Prostate gland (tissue), 2 donors: ENCODE measurements around the gene PDLIM7.

ENCODE experiments used
- CTCF ChIP-seq, 4 experiments: fragments of 200-600 bp in 2 of 4; fragments of 450-650 bp in 2 of 4; sonication (generic) in 2 of 4; IDR thresholded peaks; 1 replicate in 3 of 4; 2 replicates in 1 of 4; pipeline ENCODE4 v1.5.1; 2016 to 2019; ENCODE audit warnings: antibody characterized with exemption in 4 of 4, mild to moderate bottlenecking in 2 of 4, moderate library complexity in 2 of 4
- POLR2A ChIP-seq: fragments of 450-650 bp; IDR thresholded peaks from one replicate; pipeline ENCODE4 v1.6.1; 2016; ENCODE audit warnings: antibody characterized with exemption, mild to moderate bottlenecking

GRCh38 chr5:177455661-177456590 lies 41.5 kb downstream of the PDLIM7 start:
- TF ChIP-seq POLR2A (no peak), CTCF (IDR thresholded peaks at IDR 0.05) (peak; percentile 75 to 98 (median 90))
